ENCODE results near the gene SUDS3. TPM values are rescaled to one million over a fixed set of nuclear protein-coding genes. Genes with fewer than 3 reads are reported as not detected.

Gene SUDS3
- total RNA-seq, 1 experiment from 2014 or later = 42.4 TPM

Other genes with a start within 250 kb of the SUDS3 start
- 512 and 576 TPM in 2 replicates for gene PEBP1, start 240.4 kb upstream of the SUDS3 start, total RNA-seq (2014; rRNA removed; shearing (Covaris generic))
- 36.5 and 39.0 TPM in 2 replicates for gene TAOK3, start 3.6 kb upstream of the SUDS3 start, total RNA-seq (2014; rRNA removed; shearing (Covaris generic))